PC-3 (cell line): ENCODE data around the gene ACBD5.
"Not testable (repeated sequence)": the region's sequence is repeated elsewhere in the genome, so short reads cannot be mapped to it uniquely, and the experiment has no call there.

Experiments used
- CTCF ChIP-seq: fragments of 300-600 bp; sonication (generic); conservative IDR thresholded peaks from 2 replicates; pipeline ENCODE4 v1.5.1; 2017; ENCODE audit warnings: antibody characterized with exemption, low read depth, mild to moderate bottlenecking, low read length
- EZH2 ChIP-seq: fragments of 300-600 bp; sonication (generic); IDR thresholded peaks from one replicate; pipeline ENCODE4 v1.6.1; 2017; ENCODE audit warnings: antibody characterized with exemption, mild to moderate bottlenecking, low read length; ENCODE audit not compliant: unreplicated experiment
- EZH2phosphoT487 ChIP-seq: fragments of 300-600 bp; sonication (generic); IDR thresholded peaks from 2 replicates; pipeline ENCODE4 v1.6.1; 2018; ENCODE audit warnings: mild to moderate bottlenecking, antibody characterized with exemption, low read length, borderline replicate concordance

DNA sequence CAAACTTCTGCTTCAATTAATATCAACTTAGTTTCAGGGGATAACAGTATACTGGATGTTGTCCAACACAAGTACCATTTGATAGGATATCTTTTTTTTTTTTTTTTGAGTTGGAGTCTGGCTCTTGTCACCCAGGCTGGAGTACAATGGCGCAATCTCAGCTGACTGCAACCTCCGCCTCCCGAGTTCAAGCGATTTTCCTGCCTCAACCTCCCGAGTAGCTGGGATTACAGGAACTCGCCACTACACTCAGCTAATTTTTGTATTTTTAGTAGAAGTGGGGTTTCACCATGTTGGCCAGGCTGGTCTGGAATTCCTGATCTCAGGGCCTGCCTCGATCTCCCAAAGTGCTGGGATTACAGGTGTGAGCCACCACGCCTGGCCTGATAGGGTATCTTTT is 3.1 kb downstream of the ACBD5 start:
- TF ChIP-seq CTCF, EZH2, EZH2phosphoT487: not testable (repeated sequence)
